ENCODE data around the gene SIRT2. TPM values are rescaled to one million over a fixed set of nuclear protein-coding genes. Genes with fewer than 3 reads are reported as not detected.
A peak's percentile ranks its signal among the peaks of the same experiment; 100 is the strongest.
"Not testable (repeated sequence)": the region's sequence is repeated elsewhere in the genome, so short reads cannot be mapped to it uniquely, and the experiment has no call there.

Gene SIRT2
- total RNA-seq, 1 donor from 2014 or later: 38.0 TPM

DNA sequence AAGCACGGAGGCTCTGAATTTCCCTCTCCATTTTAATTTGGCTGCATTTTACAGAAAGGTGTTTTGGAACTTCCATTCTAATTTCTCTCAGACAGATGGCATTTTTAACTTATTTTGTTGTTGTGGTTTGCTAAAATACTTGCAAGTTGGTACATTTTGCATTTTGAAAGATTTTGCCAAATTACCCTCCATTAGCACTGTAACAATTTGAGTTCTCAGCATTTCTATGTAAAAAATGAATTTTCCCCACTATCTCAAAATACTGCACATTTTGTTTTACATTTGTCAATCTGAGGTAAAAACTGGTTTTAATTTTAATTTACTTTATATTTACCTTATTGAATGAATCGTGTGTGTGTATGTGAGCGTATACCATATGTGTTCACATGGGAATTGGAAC, 42.6 kb downstream of the SIRT2 start:
- peaks cover 4% of the 10 kb centered on the region for H3K9me3 Mint-ChIP-seq (ENCODE audit: low read depth)
- no peaks in the 10 kb centered on the region for H3K27me3 Mint-ChIP-seq
- H3K27ac Mint-ChIP-seq: no peak overlapping the region
- no peak overlapping the region for H3K4me3 Mint-ChIP-seq (ENCODE audit: low read depth)
- peaks cover 12% of the 10 kb centered on the region for H3K4me1 Mint-ChIP-seq (ENCODE audit: low read depth)
- TF ChIP-seq, protein P1, sequence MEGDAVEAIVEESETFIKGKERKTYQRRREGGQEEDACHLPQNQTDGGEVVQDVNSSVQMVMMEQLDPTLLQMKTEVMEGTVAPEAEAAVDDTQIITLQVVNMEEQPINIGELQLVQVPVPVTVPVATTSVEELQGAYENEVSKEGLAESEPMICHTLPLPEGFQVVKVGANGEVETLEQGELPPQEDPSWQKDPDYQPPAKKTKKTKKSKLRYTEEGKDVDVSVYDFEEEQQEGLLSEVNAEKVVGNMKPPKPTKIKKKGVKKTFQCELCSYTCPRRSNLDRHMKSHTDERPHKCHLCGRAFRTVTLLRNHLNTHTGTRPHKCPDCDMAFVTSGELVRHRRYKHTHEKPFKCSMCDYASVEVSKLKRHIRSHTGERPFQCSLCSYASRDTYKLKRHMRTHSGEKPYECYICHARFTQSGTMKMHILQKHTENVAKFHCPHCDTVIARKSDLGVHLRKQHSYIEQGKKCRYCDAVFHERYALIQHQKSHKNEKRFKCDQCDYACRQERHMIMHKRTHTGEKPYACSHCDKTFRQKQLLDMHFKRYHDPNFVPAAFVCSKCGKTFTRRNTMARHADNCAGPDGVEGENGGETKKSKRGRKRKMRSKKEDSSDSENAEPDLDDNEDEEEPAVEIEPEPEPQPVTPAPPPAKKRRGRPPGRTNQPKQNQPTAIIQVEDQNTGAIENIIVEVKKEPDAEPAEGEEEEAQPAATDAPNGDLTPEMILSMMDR (IDR thresholded peaks at IDR 0.05; ENCODE audit: unreplicated experiment): no peak
- no peak for DNase-seq (ENCODE audit: low spot score, unreplicated experiment)
- peaks cover 2% of the 10 kb centered on the region for H3K36me3 Mint-ChIP-seq (ENCODE audit: insufficient read depth)

DNA sequence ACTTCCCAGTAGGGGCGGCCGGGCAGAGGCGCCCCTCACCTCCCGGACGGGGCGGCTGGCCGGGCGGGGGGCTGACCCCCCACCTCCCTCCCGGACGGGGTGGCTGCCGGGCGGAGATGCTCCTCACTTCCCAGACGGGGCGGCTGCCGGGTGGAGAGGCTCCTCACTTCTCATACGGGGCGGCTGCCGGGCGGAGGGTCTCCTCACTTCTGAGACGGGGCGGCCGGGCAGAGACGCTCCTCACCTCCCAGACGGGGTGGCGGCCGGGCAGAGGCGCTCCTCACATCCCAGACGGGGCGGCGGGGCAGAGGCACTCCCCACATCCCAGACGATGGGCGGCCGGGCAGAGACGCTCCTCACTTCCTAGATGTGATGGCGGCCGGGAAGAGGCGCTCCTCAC, 43.7 kb downstream of the SIRT2 start:
- not testable (repeated sequence) for DNase-seq (ENCODE audit: low spot score, unreplicated experiment); H3K36me3 Mint-ChIP-seq (ENCODE audit: insufficient read depth); H3K27me3 Mint-ChIP-seq; H3K9me3 Mint-ChIP-seq (ENCODE audit: low read depth); H3K27ac Mint-ChIP-seq; H3K4me3 Mint-ChIP-seq (ENCODE audit: low read depth)
- peaks cover 18% of the 10 kb centered on the region for H3K4me1 Mint-ChIP-seq (ENCODE audit: low read depth)

DNA sequence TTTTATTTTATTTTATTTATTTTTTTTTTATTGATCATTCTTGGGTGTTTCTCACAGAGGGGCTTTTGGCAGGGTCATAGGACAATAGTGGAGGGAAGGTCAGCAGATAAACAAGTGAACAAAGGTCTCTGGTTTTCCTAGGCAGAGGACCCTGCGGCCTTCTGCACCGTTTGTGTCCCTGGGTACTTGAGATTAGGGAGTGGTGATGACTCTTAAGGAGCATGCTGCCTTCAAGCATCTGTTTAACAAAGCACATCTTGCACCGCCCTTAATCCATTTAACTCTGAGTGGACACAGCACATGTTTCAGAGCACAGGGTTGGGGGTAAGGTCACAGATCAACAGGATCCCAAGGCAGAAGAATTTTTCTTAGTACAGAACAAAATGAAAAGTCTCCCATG, 44.5 kb downstream of the SIRT2 start:
- not testable (repeated sequence) for H3K36me3 Mint-ChIP-seq (ENCODE audit: insufficient read depth); H3K4me3 Mint-ChIP-seq (ENCODE audit: low read depth); H3K9me3 Mint-ChIP-seq (ENCODE audit: low read depth); DNase-seq (ENCODE audit: low spot score, unreplicated experiment); H3K27ac Mint-ChIP-seq; H3K27me3 Mint-ChIP-seq
- peaks cover 19% of the 10 kb centered on the region for H3K4me1 Mint-ChIP-seq (ENCODE audit: low read depth)

DNA sequence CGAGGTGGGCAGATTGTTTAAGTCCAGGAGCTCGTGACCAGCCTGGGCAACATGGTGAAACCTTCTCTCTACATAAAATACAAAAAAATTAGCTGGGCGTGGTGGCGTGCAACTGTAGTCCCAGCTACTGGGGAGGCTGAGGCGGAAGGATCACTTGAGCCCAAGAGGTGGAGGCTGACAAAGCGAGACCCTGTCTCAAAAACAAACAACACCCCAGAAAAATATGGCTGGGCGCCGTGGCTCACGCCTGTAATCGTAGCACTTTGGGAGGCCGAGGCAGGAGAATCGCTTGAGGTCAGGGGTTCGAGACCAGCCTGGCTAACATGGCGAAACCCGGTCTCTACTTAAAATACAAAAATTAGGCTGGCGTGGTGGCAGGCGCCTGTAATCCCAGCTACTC, 46.2 kb downstream of the SIRT2 start:
- H3K4me1 Mint-ChIP-seq (ENCODE audit: low read depth): peaks cover 22% of the 10 kb centered on the region
- peak overlapping the region; percentile 87 for H3K4me3 Mint-ChIP-seq (ENCODE audit: low read depth)
- H3K36me3 Mint-ChIP-seq (ENCODE audit: insufficient read depth): peaks cover 7% of the 10 kb centered on the region
- peaks cover 4% of the 10 kb centered on the region for H3K9me3 Mint-ChIP-seq (ENCODE audit: low read depth)
- H3K27ac Mint-ChIP-seq: peak overlapping the region; percentile 91
- no peak for DNase-seq (ENCODE audit: low spot score, unreplicated experiment)
- H3K27me3 Mint-ChIP-seq: no peaks in the 10 kb centered on the region
- TF ChIP-seq, protein P1 (IDR thresholded peaks at IDR 0.05; ENCODE audit: unreplicated experiment): no peak

DNA sequence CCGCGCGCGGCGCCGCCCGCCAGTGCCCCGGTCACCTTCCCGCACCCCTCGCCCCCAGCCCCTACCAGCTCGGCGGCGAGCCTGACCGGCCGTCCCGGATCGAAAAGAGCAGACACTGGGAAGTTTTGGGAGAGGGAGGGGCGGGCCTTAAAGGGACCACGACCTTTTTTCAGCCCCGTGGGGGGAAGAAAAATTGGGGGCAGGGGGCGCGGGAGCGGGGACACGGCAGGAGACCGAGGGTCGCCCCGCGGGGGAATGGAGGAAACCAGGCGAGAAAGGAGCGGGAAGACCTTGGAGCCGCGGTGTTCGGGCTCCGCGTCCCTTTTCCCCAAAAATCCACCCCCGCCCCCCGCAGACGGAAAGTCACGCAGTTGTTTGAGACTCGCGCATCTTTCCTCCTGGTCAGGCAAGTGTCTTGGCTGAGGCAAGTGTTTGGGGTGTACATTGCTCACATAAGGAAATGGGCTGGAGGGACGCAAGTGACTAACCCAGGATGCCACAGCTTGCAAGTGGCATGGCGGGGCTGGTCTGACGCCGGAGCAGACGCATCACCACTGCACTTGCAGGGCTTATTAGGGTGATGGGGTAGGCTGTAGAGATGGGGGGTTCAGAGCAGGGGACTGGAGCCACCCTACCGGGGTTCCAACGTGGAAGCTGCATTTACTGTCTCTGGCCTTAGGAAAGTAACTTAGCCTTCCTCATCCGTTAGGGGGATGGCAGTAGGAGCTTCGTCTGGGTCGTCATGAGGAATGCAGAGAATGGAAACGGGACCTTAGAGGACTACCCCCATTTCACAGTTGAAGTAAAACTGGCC, 47.0 kb downstream of the SIRT2 start:
- Mint-ChIP-seq H3K4me1 (ENCODE audit: low read depth) (peaks cover 28% of the 10 kb centered on the region), H3K9me3 (ENCODE audit: low read depth) (peaks cover 4% of the 10 kb centered on the region), H3K27me3 (no peaks in the 10 kb centered on the region), H3K27ac (peak overlapping the region; percentile 91), H3K4me3 (ENCODE audit: low read depth) (peak overlapping the region; percentile 87), H3K36me3 (ENCODE audit: insufficient read depth) (peaks cover 9% of the 10 kb centered on the region)
- TF ChIP-seq, protein P1 (IDR thresholded peaks at IDR 0.05; ENCODE audit: unreplicated experiment): no peak
- DNase-seq (ENCODE audit: low spot score, unreplicated experiment): peak; percentile 43

DNA sequence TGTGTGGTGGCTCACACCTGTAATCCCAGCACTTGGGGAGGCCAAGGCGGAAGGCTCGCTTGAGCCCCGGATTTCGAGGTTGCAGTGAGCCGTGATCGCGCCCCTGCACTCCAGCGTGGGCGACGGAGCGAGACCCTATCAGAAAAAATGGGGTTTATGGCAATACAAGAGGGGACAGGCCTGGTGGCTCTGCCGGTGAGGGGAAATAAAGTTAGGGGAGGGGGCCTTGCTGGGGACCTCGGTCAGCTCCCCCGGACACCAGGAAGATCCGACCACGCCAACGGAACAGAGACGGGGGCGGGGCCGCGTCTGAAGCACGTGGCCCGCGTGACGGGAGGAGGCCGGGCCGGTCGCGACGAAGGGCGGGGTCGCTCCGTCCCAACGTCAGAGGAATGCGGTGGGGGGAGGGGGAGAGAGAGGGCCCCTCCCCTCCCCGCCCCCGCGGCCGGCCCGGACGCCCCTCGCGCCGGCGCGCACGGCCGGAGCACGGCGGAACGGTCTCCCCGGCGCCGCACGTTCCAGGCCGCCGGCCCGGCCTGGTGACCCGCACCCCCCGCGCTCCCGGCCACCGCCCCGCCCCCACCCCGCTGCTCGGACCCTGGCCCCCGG, 47.7 kb downstream of the SIRT2 start:
- Mint-ChIP-seq H3K9me3 (ENCODE audit: low read depth) (peaks cover 2% of the 10 kb centered on the region), H3K27me3 (no peaks in the 10 kb centered on the region), H3K4me1 (ENCODE audit: low read depth) (peaks cover 29% of the 10 kb centered on the region), H3K4me3 (ENCODE audit: low read depth) (peak overlapping the region; percentile 92), H3K27ac (peak overlapping the region; percentile 99), H3K36me3 (ENCODE audit: insufficient read depth) (peaks cover 10% of the 10 kb centered on the region)
- peak; percentile 87 for DNase-seq (ENCODE audit: low spot score, unreplicated experiment)
- TF ChIP-seq, protein P1 (IDR thresholded peaks at IDR 0.05; ENCODE audit: unreplicated experiment): no peak
